SK-N-MC (cell line): ENCODE measurements around the gene DUXB.

Source experiments
- DNase-seq: peaks from one replicate; pipeline ENCODE4 v3.0.0-alpha.2; 2011; ENCODE audit warnings: low read depth, low spot score
- H3K27ac ChIP-seq: fragments of 200-600 bp; sonication (generic); 2 replicates; pipeline ENCODE4 v1.5.1; 2016; ENCODE audit warnings: mixed run types
- H3K36me3 ChIP-seq: fragments of 200-600 bp; sonication (generic); 2 replicates; pipeline ENCODE4 v1.6.1; 2017; ENCODE audit warnings: antibody characterized with exemption, low read length, mixed read lengths; ENCODE audit not compliant: insufficient read depth
- H3K4me3 ChIP-seq: fragments of 200-600 bp; sonication (generic); 2 replicates; pipeline ENCODE4 v1.5.1; 2016
- H3K9ac ChIP-seq: fragments of 200-600 bp; sonication (generic); 2 replicates; pipeline ENCODE4 v1.8.0; 2017; ENCODE audit warnings: mixed run types, mixed read lengths; ENCODE audit not compliant: insufficient read length
- H3K9me3 ChIP-seq: fragments of 200-600 bp; sonication (generic); 2 replicates; pipeline ENCODE4 v1.6.1; 2017; ENCODE audit warnings: low read depth, mild to moderate bottlenecking, antibody characterized with exemption, low read length, moderate library complexity, mixed read lengths
- EZH2 ChIP-seq: fragments of 200-600 bp; sonication (generic); IDR thresholded peaks from one replicate; pipeline ENCODE4 v1.6.1; 2017; ENCODE audit warnings: antibody characterized with exemption
- FOXP2 ChIP-seq: optimal IDR thresholded peaks from 2 replicates; pipeline ENCODE3; 2011; ENCODE audit warnings: mild to moderate bottlenecking, moderate library complexity; ENCODE audit not compliant: insufficient read depth; ENCODE audit errors: extremely low read length, control extremely low read depth
- POLR2AphosphoS5 ChIP-seq: IDR thresholded peaks from 2 replicates; pipeline ENCODE4 v1.6.1; 2012; ENCODE audit warnings: mild to moderate bottlenecking, low read depth, low read length, borderline replicate concordance

The DUXB gene

DNA sequence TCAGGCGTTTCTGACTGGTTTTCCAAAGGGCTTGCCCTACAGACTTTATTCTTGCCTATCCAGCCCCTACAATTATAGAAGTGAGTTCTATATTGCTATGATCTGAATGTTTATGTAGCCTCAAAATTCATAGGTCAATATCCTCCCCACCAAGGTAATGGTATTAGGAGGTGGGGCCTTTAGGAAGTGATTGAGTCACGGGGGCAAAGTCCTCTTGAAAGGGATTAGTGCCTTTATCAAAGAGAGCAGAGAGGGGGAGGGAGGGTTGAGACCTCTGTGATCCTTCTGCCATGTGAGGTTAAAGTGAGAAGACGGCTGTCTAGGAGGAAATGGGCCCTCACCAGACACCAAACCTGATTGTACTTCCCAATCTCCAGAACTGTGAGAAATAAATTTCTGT lies 26.0 kb upstream of the DUXB start:
- Histone ChIP-seq H3K9me3 (no peaks in the 10 kb centered on the region), H3K36me3 (no peaks in the 10 kb centered on the region), H3K4me3 (no peak overlapping the region), H3K9ac (no peak overlapping the region), H3K27ac (no peak overlapping the region)
- DNase-seq, result no peak
- TF ChIP-seq EZH2 (no peak), POLR2AphosphoS5 (no peak), FOXP2 (no peak)

DNA sequence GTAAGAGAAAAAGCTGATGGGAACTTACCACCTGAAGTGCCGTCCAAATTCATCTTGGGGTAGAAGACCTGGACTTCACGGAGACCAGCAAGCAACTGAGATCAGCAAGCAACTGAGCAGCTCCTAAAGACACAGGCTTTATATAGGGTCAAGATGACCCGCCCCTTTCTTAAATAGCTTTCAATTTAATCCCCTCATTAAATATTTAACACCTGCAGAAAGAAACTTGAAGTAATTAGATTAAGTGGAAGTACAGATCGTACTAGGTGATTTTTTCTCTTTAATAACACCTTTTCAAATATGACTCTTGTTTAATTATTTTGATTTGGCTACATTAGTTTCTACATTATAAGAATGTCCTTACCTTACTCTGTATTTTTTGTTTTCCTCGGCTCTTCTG lies 25.1 kb upstream of the DUXB start, which contains the start of gene CPHXL:
Gene CPHXL, minus strand, starts transcription at position 101 of the 400 bp plus-strand sequence. Its CDS starts 48 bp downstream, at position 53.
- Histone ChIP-seq H3K36me3 (no peaks in the 10 kb centered on the region), H3K9ac (no peak within 1 kb of the TSS), H3K4me3 (no peak within 1 kb of the TSS), H3K27ac (no peak within 1 kb of the TSS), H3K9me3 (no peaks in the 10 kb centered on the region)
- TF ChIP-seq POLR2AphosphoS5 (no peak), EZH2 (no peak), FOXP2 (no peak)
- DNase-seq, result no peak

DNA sequence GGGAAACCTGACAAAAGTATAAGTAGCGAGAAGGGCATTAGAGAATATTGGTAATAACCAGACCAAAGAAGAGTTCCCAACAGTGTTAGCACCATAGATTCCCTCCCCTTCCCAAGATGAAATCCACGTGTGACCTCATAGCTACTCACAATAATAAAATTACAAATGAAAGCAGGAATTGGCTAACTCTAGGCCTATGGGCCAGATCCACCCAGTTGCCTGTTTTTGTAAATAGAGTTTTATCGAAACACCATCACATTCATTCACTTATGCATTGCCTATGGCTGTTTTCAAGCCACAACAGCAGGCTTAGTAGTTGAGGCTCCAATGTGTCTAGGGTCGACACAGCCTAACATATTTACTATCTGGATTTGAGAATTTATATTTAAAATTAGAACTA lies 17.2 kb upstream of the DUXB start:
- TF ChIP-seq POLR2AphosphoS5 (no peak), FOXP2 (no peak), EZH2 (no peak)
- Histone ChIP-seq H3K27ac (no peak overlapping the region), H3K9ac (no peak overlapping the region), H3K36me3 (no peaks in the 10 kb centered on the region), H3K4me3 (no peak overlapping the region), H3K9me3 (no peaks in the 10 kb centered on the region)
- DNase-seq, result no peak

DNA sequence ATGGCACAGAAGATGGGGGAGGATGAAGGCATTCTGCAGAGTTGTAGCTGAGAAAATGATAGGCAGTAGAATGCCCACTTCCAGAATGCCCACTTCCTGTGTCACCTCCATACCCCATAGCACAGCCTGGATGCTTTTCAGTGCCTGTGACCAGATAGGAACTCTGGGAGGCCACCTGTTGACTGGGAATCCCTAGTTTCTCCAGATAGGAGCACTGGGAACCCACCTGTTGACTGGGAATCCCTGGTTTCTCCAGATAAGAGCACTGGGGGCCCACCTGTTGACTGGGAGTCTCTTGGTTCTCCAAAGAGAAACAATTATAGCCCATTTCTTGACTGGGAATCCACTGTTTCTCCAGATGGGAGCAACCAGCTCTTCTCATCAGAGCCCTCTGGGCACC lies 13.4 kb upstream of the DUXB start:
- no peak for DNase-seq
- H3K36me3 ChIP-seq, result no peaks in the 10 kb centered on the region
- H3K27ac ChIP-seq, result no peak overlapping the region
- no peak overlapping the region for H3K9ac ChIP-seq
- no peaks in the 10 kb centered on the region for H3K9me3 ChIP-seq
- no peak for TF ChIP-seq POLR2AphosphoS5
- no peak for TF ChIP-seq FOXP2
- TF ChIP-seq EZH2, result no peak
- no peak overlapping the region for H3K4me3 ChIP-seq

DNA sequence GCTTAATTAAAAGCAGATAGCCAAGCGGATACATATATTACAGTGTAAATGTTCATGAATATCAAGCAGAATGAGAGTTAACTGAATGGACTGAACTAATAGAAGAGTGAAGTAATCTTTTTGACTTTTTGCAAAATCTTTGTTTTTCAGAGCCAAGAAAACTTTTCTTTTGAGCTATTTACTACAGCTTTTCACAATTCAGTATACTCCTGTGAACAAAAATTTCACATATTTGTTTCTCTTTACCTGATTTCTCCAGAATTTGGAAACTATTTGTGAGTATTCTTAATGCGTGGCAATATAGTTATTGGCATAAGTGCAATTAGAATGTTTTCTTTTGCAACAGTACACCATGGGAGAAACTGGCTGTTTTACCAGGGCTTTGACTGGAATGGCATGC lies 9.1 kb upstream of the DUXB start:
- H3K9ac ChIP-seq, result no peak overlapping the region
- no peak overlapping the region for H3K4me3 ChIP-seq
- H3K27ac ChIP-seq, result no peak overlapping the region
- no peaks in the 10 kb centered on the region for H3K9me3 ChIP-seq
- no peak for TF ChIP-seq POLR2AphosphoS5
- no peak for TF ChIP-seq FOXP2
- TF ChIP-seq EZH2, result no peak
- H3K36me3 ChIP-seq, result no peaks in the 10 kb centered on the region
- no peak for DNase-seq

GRCh38 chr16:75703306-75703705 lies 2.0 kb upstream of the DUXB start:
- no peak for DNase-seq
- no peak for TF ChIP-seq POLR2AphosphoS5
- no peak for TF ChIP-seq FOXP2
- TF ChIP-seq EZH2, result no peak
- H3K36me3 ChIP-seq, result no peaks in the 10 kb centered on the region
- no peaks in the 10 kb centered on the region for H3K9me3 ChIP-seq
- H3K27ac ChIP-seq, result no peak overlapping the region
- H3K4me3 ChIP-seq, result no peak overlapping the region
- no peak overlapping the region for H3K9ac ChIP-seq

DNA sequence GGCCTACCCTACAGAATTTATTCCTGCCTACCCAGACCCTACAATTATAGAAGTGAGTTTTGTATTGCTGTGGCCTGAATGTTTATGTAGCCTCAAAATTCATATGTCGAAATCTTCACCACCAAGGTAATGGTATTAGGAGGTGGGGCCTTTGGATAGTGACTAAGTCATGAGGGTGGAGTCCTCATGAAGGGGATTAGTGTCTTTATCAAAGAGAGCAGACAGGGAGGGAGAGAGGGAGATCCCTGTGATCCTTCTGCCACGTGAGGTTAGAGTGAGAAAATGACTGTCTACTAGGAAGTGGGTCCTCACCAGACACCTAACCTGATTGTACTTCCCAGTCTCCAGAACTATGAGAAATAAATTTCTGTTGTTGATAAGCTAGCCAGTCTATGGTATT lies 981 bp upstream of the DUXB start:
- Histone ChIP-seq H3K27ac (no peak overlapping the region), H3K9me3 (no peaks in the 10 kb centered on the region), H3K36me3 (no peaks in the 10 kb centered on the region), H3K9ac (no peak overlapping the region), H3K4me3 (no peak overlapping the region)
- DNase-seq, result no peak
- TF ChIP-seq FOXP2 (no peak), POLR2AphosphoS5 (no peak), EZH2 (no peak)

DNA sequence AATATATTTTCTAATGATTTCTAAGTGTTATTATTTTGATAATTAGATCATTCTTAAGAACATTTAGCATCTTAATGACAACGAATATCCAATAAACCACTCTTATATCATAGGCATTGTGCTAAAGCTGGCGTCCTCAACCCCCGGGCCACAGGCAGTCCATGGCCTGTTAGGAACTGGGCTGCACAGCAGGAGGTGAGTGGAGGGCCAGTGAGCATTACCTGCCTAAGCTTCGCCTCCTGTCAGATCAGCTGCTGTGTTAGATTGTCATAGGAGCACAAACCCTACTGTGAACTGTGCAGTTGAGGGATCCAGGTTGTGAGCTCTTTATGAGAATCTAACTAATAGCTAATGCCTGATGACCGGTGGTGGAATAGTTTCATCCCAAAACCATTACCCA lies 3.7 kb downstream of the DUXB start:
- Histone ChIP-seq H3K27ac (no peak overlapping the region), H3K4me3 (no peak overlapping the region), H3K36me3 (no peaks in the 10 kb centered on the region), H3K9ac (no peak overlapping the region), H3K9me3 (no peaks in the 10 kb centered on the region)
- TF ChIP-seq FOXP2, result no peak
- TF ChIP-seq EZH2, result no peak
- TF ChIP-seq POLR2AphosphoS5, result no peak
- no peak for DNase-seq

DNA sequence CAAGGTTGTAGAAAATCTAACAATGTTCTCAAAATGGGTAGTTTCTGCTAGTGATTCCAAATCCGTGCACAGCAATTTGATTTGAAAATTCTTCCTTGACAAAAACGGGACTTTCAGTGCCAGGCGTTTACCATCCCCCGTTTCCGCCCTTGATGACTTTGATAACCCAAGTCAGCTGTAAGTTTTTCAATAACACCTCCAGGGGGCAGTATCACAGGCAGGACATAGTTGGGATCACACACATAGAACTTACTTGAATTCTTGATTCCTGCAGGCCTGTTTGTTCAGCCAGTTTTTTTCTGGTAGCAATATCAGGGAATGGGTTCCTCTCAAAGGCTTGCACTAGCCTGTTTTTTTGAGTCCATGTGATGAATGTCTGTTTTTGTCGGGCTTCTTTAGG lies 5.6 kb downstream of the DUXB start:
- no peak for TF ChIP-seq POLR2AphosphoS5
- TF ChIP-seq EZH2, result no peak
- no peak for TF ChIP-seq FOXP2
- no peak overlapping the region for H3K4me3 ChIP-seq
- H3K9me3 ChIP-seq, result no peaks in the 10 kb centered on the region
- no peak overlapping the region for H3K9ac ChIP-seq
- H3K36me3 ChIP-seq, result no peaks in the 10 kb centered on the region
- no peak for DNase-seq
- H3K27ac ChIP-seq, result no peak overlapping the region

DNA sequence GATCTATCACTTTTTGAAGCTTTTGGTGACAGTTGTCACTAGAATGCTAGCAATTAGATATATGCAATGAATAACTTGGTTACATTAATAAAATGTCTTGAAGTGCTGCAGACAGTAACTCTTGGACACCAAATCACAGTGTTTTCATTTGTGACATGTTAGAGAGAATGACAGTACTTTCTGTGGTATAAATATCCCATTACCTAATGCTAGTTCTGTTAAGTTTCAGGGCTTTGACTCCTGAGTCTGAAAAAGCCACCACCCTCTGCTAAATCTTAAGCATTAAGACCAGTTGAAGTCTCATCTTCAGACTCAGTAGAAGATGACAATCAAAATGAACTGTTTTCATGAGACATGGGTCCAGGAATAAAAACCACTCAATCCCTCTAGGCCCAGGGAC lies 13.9 kb downstream of the DUXB start:
- no peak overlapping the region for H3K27ac ChIP-seq
- no peak for DNase-seq

More for the DNA sequence above, 13.9 kb downstream of the DUXB start:
- H3K4me3 ChIP-seq, result no peak overlapping the region
- H3K36me3 ChIP-seq, result no peaks in the 10 kb centered on the region
- H3K9ac ChIP-seq, result no peak overlapping the region
- no peaks in the 10 kb centered on the region for H3K9me3 ChIP-seq
- TF ChIP-seq FOXP2 (no peak), POLR2AphosphoS5 (no peak), EZH2 (no peak)
